Right lobe of liver (tissue), 4 donors: ENCODE measurements around the gene CRYBA2.

ENCODE experiments used
- CTCF ChIP-seq, 4 donors: fragments of 200-600 bp in 3 of 4; fragments of 450-650 bp in 1 of 4; IDR thresholded peaks; one replicate each; pipeline versions ENCODE4 v1.5.1 to v1.8.0; 2016 to 2022; ENCODE audit warnings: antibody characterized with exemption in 4 of 4, mild to moderate bottlenecking in 2 of 4
- POLR2A ChIP-seq: fragments of 450-650 bp; IDR thresholded peaks from one replicate; pipeline ENCODE4 v1.6.1; 2017; ENCODE audit warnings: antibody characterized with exemption, mild to moderate bottlenecking
- donor health status: DM: no; HTN: no; CAD: no.
- donor health status: DM: no; HTN: no; CAD: no.
- donor health status: DM: no; HTN: yes; CAD: no.

DNA sequence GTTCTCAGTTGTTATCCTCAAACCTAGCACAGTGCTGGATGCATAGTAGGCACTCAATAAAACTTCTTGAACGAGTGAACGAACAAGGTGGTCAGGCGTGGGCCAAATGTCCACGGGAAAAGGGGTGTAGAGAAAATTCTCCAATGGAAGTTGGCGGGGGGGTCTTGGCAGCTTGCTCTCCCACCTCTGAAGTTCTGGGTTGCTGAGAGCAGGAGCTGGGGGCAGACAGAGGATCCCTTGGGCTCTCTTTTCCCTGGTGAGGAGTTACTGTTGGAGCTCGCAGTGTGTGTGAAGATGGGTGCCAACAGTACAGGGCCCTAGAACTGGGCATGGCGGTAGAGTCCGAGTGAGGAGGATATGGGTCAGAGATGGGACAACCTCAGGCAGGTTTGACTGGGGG, 2.3 kb upstream of the CRYBA2 start:
- no peak for TF ChIP-seq POLR2A
- TF ChIP-seq CTCF (IDR thresholded peaks at IDR 0.05), result no peak
